SK-N-SH (cell line): ENCODE data around the gene SF3B1. TPM values are rescaled to one million over a fixed set of nuclear protein-coding genes. Genes with fewer than 3 reads are reported as not detected.

Experiments
- CTCF ChIA-PET: fragments of 300-600, 350-600 bp; formaldehyde crosslinking; extraction: SDS; loops from one replicate; lab custom pipeline; 2021; lab: Yijun Ruan, JAX
- POLR2A ChIA-PET: fragments of 350-600 bp; sonication (Branson Sonifier 250); formaldehyde crosslinking; extraction: SDS; loops from one replicate; lab custom pipeline; 2020; ENCODE audit warnings: antibody characterized with exemption, inconsistent platforms; lab: Yijun Ruan, JAX
- DNase-seq: peaks from one replicate; pipeline ENCODE4 v3.0.0; 2012
- H2AFZ ChIP-seq: fragments of 200-600 bp; sonication (generic); 2 replicates; pipeline ENCODE4 v1.8.1; 2016; ENCODE audit warnings: antibody characterized with exemption, mild to moderate bottlenecking, low read depth
- H3F3A ChIP-seq: fragments of 200-600 bp; sonication (generic); replicated peaks from 2 replicates; pipeline ENCODE3; 2016; ENCODE audit warnings: antibody characterized with exemption, mild to moderate bottlenecking; ENCODE audit not compliant: insufficient read depth
- H3K27ac ChIP-seq, 2 experiments: fragments of 200-500 bp in 1 of 2; fragments of 200-600 bp in 1 of 2; sonication (Bioruptor generic) in 1 of 2; sonication (generic), shearing (Covaris generic) in 1 of 2; 2 replicates each; pipeline versions ENCODE4 v1.5.1 to v1.6.1; 2014 to 2016; ENCODE audit warnings: low read depth in 2 of 2, inconsistent platforms in 1 of 2, low read length in 1 of 2, mild to moderate bottlenecking in 1 of 2, mixed read lengths in 1 of 2
- H3K27me3 ChIP-seq: fragments of 200-600 bp; sonication (generic), shearing (Covaris generic); 2 replicates; pipeline ENCODE4 v1.6.1; 2016; ENCODE audit warnings: mixed run types; ENCODE audit not compliant: insufficient read depth
- H3K36me3 ChIP-seq, 2 experiments: fragments of 200-500 bp in 1 of 2; fragments of 200-600 bp in 1 of 2; sonication (Bioruptor generic) in 1 of 2; sonication (generic) in 1 of 2; replicated peaks in 1 of 2; 2 replicates each; pipeline versions ENCODE3 to v1.5.1; 2014 to 2016; ENCODE audit warnings: low read length in 1 of 2, mild to moderate bottlenecking in 1 of 2; ENCODE audit not compliant: insufficient read depth in 2 of 2, control insufficient read depth in 1 of 2
- H3K4me1 ChIP-seq, 2 experiments: fragments of 200-500 bp in 1 of 2; fragments of 200-600 bp in 1 of 2; sonication (Bioruptor generic) in 1 of 2; sonication (generic), shearing (Covaris generic) in 1 of 2; 2 replicates each; pipeline versions ENCODE4 v1.5.1 to v1.6.1; 2014 to 2016; ENCODE audit warnings: low read depth in 1 of 2, low read length in 1 of 2, mixed run types in 1 of 2; ENCODE audit not compliant: insufficient read depth in 2 of 2, control insufficient read depth in 1 of 2
- H3K4me2 ChIP-seq: fragments of 200-600 bp; sonication (generic), shearing (Covaris generic); 2 replicates; pipeline ENCODE4 v1.6.1; 2017; ENCODE audit warnings: mixed run types
- H3K4me3 ChIP-seq, 2 experiments: fragments of 200-500 bp in 1 of 2; fragments of 200-600 bp in 1 of 2; sonication (Bioruptor generic) in 1 of 2; sonication (generic), shearing (Covaris generic) in 1 of 2; 2 replicates each; pipeline versions ENCODE4 v1.5.1 to v1.8.1; 2014 to 2016; ENCODE audit warnings: low read depth in 2 of 2, inconsistent platforms in 1 of 2, low read length in 1 of 2, mild to moderate bottlenecking in 1 of 2, mixed read lengths in 1 of 2, moderate library complexity in 1 of 2
- H3K79me2 ChIP-seq: fragments of 200-600 bp; sonication (generic); 2 replicates; pipeline ENCODE4 v1.8.1; 2017; ENCODE audit warnings: mild to moderate bottlenecking; ENCODE audit not compliant: insufficient read depth
- H3K9ac ChIP-seq: fragments of 200-600 bp; sonication (generic); 2 replicates; pipeline ENCODE4 v1.6.1; 2017; ENCODE audit warnings: mixed run types
- H3K9me2 ChIP-seq: fragments of 200-600 bp; sonication (generic); 2 replicates; pipeline ENCODE4 v1.6.1; 2017; ENCODE audit warnings: mixed run types
- H3K9me3 ChIP-seq: fragments of 200-600 bp; sonication (generic); 2 replicates; pipeline ENCODE4 v1.6.1; 2017; ENCODE audit warnings: mixed run types, mild to moderate bottlenecking, moderate library complexity
- H4K20me1 ChIP-seq: fragments of 200-600 bp; sonication (generic); 2 replicates; pipeline ENCODE4 v1.6.1; 2017; ENCODE audit warnings: mild to moderate bottlenecking, mixed run types; ENCODE audit not compliant: insufficient read depth
- EZH2phosphoT487 ChIP-seq: fragments of 200-600 bp; sonication (generic); IDR thresholded peaks from 2 replicates; pipeline ENCODE4 v1.6.1; 2017; ENCODE audit warnings: low read depth, mixed run types, mild to moderate bottlenecking, antibody characterized with exemption, moderate library complexity, borderline replicate concordance
- FOSL2 ChIP-seq: IDR thresholded peaks from 2 replicates; pipeline ENCODE4 v1.4.0; 2012; ENCODE audit warnings: low read depth, mild to moderate bottlenecking, moderate library complexity, borderline replicate concordance
- FOXJ3 ChIP-seq: sonication (generic); formaldehyde crosslinking; IDR thresholded peaks from 2 replicates; pipeline ENCODE4 v1.5.1; 2020; ENCODE audit warnings: mild to moderate bottlenecking, missing genetic modification reagents
- GABPA ChIP-seq: IDR thresholded peaks from 2 replicates; pipeline ENCODE4 v1.4.0; 2012; ENCODE audit warnings: low read depth, mild to moderate bottlenecking
- IRF3 ChIP-seq: fragments of 150-350 bp; IDR thresholded peaks from 2 replicates; pipeline ENCODE4 v1.6.1; 2016; ENCODE audit warnings: mild to moderate bottlenecking, low read depth, low read length
- MAX ChIP-seq: IDR thresholded peaks from 2 replicates; pipeline ENCODE4 v1.4.0; 2012; ENCODE audit warnings: low read depth
- MXI1 ChIP-seq: IDR thresholded peaks from 2 replicates; pipeline ENCODE4 v1.6.1; 2012; ENCODE audit warnings: mild to moderate bottlenecking, low read depth, low read length, improper control_type of control experiment
- PBX3 ChIP-seq: IDR thresholded peaks from 2 replicates; pipeline ENCODE4; 2012
- RAD21 ChIP-seq: IDR thresholded peaks from 2 replicates; pipeline ENCODE4 v1.6.1; 2012; ENCODE audit warnings: mild to moderate bottlenecking, low read length
- RCOR1 ChIP-seq: fragments of 150-350 bp; IDR thresholded peaks from 2 replicates; pipeline ENCODE4 v1.6.1; 2017; ENCODE audit warnings: antibody characterized with exemption, low read length
- RXRA ChIP-seq: IDR thresholded peaks from 2 replicates; pipeline ENCODE4 v1.4.0; 2012; ENCODE audit warnings: low read depth, mild to moderate bottlenecking, borderline replicate concordance
- TAF1 ChIP-seq: IDR thresholded peaks from 2 replicates; pipeline ENCODE4 v1.6.1; 2012; ENCODE audit warnings: low read depth, mild to moderate bottlenecking, low read length, moderate library complexity, borderline replicate concordance
- TEAD4 ChIP-seq: IDR thresholded peaks from 2 replicates; pipeline ENCODE4 v1.4.0; 2012; ENCODE audit warnings: mild to moderate bottlenecking, borderline replicate concordance; ENCODE audit not compliant: insufficient read depth
- USF2 ChIP-seq: fragments of 150-350 bp; IDR thresholded peaks from 2 replicates; pipeline ENCODE4 v1.6.1; 2017; ENCODE audit warnings: antibody characterized with exemption, low read length, low read depth, borderline replicate concordance
- YY1 ChIP-seq: IDR thresholded peaks from 2 replicates; pipeline ENCODE4 v1.4.0; 2012; ENCODE audit warnings: low read depth, mild to moderate bottlenecking
- ZBTB33 ChIP-seq: IDR thresholded peaks from 2 replicates; pipeline ENCODE4 v1.4.0; 2012; ENCODE audit warnings: low read depth, borderline replicate concordance
- WGBS: methylation state at CpG from one replicate; pipeline ENCODE4 v1.1.6; 2017; ENCODE audit warnings: low lambda C conversion rate; 5-methylcytosine and 5-hydroxymethylcytosine counted together
- polyA plus RNA-seq, 3 experiments: library from polyadenylated mRNA; depleted of rRNA; stranded (reverse); fragments of >200 nt; gene quantifications; 2 replicates each; pipeline ENCODE4 v1.2.3, GENCODE V29; 2012
- TF ChIP-seq, protein P1 (sequence below): IDR thresholded peaks from 2 replicates; pipeline ENCODE4 v1.6.1; 2012; ENCODE audit warnings: mild to moderate bottlenecking, low read depth, low read length, moderate library complexity

The SF3B1 gene
- polyA plus RNA-seq, 1 of the 3 experiments (the other 2 are of a cell fraction), result 162 TPM

DNA sequence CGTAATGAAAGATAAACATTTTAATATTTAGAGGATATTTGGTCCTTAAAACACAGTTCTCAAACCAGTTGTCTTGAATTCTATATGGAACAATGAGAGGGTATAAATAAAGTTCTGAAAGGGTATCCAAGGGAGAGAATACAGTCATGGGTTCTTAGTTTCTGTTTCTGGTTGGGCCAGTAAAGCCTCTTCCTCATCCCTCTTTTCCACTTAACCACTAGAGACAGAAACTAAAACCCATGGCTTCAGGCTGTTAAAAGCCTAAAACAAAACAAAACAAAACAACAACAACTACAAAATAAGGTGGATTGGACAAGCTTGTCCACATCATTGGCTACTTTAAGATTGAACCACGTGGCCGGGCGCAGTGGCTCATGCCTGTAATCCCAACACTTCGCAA, 37.3 kb upstream of the SF3B1 start (continued):
- TF ChIP-seq, protein P1, sequence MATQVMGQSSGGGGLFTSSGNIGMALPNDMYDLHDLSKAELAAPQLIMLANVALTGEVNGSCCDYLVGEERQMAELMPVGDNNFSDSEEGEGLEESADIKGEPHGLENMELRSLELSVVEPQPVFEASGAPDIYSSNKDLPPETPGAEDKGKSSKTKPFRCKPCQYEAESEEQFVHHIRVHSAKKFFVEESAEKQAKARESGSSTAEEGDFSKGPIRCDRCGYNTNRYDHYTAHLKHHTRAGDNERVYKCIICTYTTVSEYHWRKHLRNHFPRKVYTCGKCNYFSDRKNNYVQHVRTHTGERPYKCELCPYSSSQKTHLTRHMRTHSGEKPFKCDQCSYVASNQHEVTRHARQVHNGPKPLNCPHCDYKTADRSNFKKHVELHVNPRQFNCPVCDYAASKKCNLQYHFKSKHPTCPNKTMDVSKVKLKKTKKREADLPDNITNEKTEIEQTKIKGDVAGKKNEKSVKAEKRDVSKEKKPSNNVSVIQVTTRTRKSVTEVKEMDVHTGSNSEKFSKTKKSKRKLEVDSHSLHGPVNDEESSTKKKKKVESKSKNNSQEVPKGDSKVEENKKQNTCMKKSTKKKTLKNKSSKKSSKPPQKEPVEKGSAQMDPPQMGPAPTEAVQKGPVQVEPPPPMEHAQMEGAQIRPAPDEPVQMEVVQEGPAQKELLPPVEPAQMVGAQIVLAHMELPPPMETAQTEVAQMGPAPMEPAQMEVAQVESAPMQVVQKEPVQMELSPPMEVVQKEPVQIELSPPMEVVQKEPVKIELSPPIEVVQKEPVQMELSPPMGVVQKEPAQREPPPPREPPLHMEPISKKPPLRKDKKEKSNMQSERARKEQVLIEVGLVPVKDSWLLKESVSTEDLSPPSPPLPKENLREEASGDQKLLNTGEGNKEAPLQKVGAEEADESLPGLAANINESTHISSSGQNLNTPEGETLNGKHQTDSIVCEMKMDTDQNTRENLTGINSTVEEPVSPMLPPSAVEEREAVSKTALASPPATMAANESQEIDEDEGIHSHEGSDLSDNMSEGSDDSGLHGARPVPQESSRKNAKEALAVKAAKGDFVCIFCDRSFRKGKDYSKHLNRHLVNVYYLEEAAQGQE, result no peak
- no peak for TF ChIP-seq TAF1
- TF ChIP-seq ZBTB33, result no peak
- no peak for TF ChIP-seq RCOR1

DNA sequence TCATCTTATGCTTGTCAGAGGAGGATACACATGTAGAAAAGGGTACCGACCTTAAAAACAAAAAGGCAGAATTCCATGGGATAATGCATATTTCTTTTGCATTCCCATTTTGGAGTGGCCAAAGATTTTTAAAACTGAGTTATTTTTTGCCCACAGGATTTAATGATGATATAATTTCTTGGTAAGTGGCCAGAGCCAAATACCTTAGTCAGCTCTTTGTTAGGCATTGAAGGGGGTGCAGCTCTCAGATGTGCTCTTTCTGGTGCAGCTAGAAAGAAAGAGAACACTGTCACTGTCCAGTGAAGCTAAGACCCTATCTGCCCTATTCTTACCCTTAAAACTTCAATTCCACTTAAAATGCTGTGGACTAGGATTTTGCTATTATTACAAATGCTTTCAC, 29.3 kb upstream of the SF3B1 start:
- Histone ChIP-seq H3K9me2 (no peaks in the 10 kb centered on the region), H3K9me3 (no peaks in the 10 kb centered on the region), H2AFZ (no peak overlapping the region), H3K4me3 (no peak overlapping the region), H3F3A (peaks cover 5% of the 10 kb centered on the region), H3K27me3 (no peaks in the 10 kb centered on the region), H4K20me1 (peaks cover 7% of the 10 kb centered on the region), H3K4me2 (no peak overlapping the region), H3K79me2 (peaks cover 72% of the 10 kb centered on the region), H3K36me3 (peaks cover 33 to 73% of the 10 kb centered on the region in 2 experiments), H3K9ac (no peak overlapping the region), H3K27ac (no peak overlapping the region), H3K4me1 (no peaks in the 10 kb centered on the region)
- WGBS, result 96% methylated on average over 1 of the region's 1 CpG
- CTCF ChIA-PET, result interaction anchor here (1.1 kb wide), 2 partner anchors 8 to 36 kb away, joined by 3 to 5 read pairs; partner anchors contain the start of gene HSPE1
- POLR2A ChIA-PET, result no interaction called here
- TF ChIP-seq MXI1 (no peak), FOXJ3 (CRISPR knock-in tag) (no peak)
- no peak for DNase-seq

- no peaks in the 10 kb centered on the region for H3K9me3 ChIP-seq
- peaks cover 21 to 51% of the 10 kb centered on the region in 2 experiments for H3K36me3 ChIP-seq
- H3K27ac ChIP-seq, result no peak overlapping the region
- ChIA-PET CTCF (no interaction called here), POLR2A (no interaction called here)
- no peak overlapping the region for H2AFZ ChIP-seq
- peaks cover 35% of the 10 kb centered on the region for H4K20me1 ChIP-seq
- H3K9ac ChIP-seq, result no peak overlapping the region
- 87% methylated on average over 2 of the region's 2 CpGs for WGBS
- no peak for DNase-seq
- H3K4me2 ChIP-seq, result no peak overlapping the region
- H3K9me2 ChIP-seq, result no peaks in the 10 kb centered on the region
- H3K4me3 ChIP-seq, result no peak overlapping the region
- no peaks in the 10 kb centered on the region for H3K4me1 ChIP-seq
- peaks cover 87% of the 10 kb centered on the region for H3K79me2 ChIP-seq
- no peaks in the 10 kb centered on the region for H3K27me3 ChIP-seq
- H3F3A ChIP-seq, result peaks cover 5% of the 10 kb centered on the region
- TF ChIP-seq YY1 (no peak), GABPA (no peak), RAD21 (no peak), EZH2phosphoT487 (no peak), MAX (no peak), USF2 (no peak), TEAD4 (no peak), FOSL2 (no peak), IRF3 (no peak), PBX3 (no peak), RXRA (no peak)
These were observed 26.2 kb upstream of the SF3B1 start for GRCh38 chr2:197461057-197461456.
